GM18907 (cell line): ENCODE results near the gene DLK1.

Source experiments
- ATAC-seq: cut with Tn5 transposase; IDR thresholded peaks from one replicate; pipeline ENCODE4 v1.9.1; 2021; ENCODE audit warnings: mild to moderate bottlenecking, moderate library complexity; ENCODE audit not compliant: unreplicated experiment

The DLK1 gene

GRCh38 chr14:100726550-100727085 lies at the start of gene DLK1:
DLK1 (plus strand) TSS chr14:100726892; CDS start chr14:100727069, 177 bp downstream.
- ATAC-seq, result no peak

- no peak for ATAC-seq
Measured at GRCh38 chr14:100677152-100677551, 49.5 kb upstream of the DLK1 start.

GRCh38 chr14:100677554-100678468 lies 48.9 kb upstream of the DLK1 start:
- no peak for ATAC-seq

GRCh38 chr14:100678469-100678828 lies 48.2 kb upstream of the DLK1 start:
- ATAC-seq, result no peak

- ATAC-seq, result no peak
Measured at GRCh38 chr14:100679153-100679552, 47.5 kb upstream of the DLK1 start.

GRCh38 chr14:100679707-100680438 lies 46.8 kb upstream of the DLK1 start:
- ATAC-seq, result no peak

- ATAC-seq, result no peak
Measured at GRCh38 chr14:100680439-100681051, 46.1 kb upstream of the DLK1 start.

GRCh38 chr14:100681111-100681510 lies 45.6 kb upstream of the DLK1 start:
- ATAC-seq, result no peak

- no peak for ATAC-seq
Measured at GRCh38 chr14:100682749-100683148, 43.9 kb upstream of the DLK1 start.

GRCh38 chr14:100683578-100683977 lies 43.1 kb upstream of the DLK1 start:
- ATAC-seq, result no peak

GRCh38 chr14:100684154-100684553 lies 42.5 kb upstream of the DLK1 start:
- no peak for ATAC-seq

GRCh38 chr14:100684961-100685360 lies 41.7 kb upstream of the DLK1 start:
- ATAC-seq, result no peak

- no peak for ATAC-seq
Measured at GRCh38 chr14:100686858-100687257, 39.8 kb upstream of the DLK1 start.

- ATAC-seq, result no peak
Measured at GRCh38 chr14:100687386-100687785, 39.3 kb upstream of the DLK1 start.

- ATAC-seq, result no peak
Measured at GRCh38 chr14:100688051-100688450, 38.6 kb upstream of the DLK1 start.

- ATAC-seq, result no peak
Measured at GRCh38 chr14:100688598-100689461, 37.9 kb upstream of the DLK1 start.

GRCh38 chr14:100690672-100691071 lies 36.0 kb upstream of the DLK1 start:
- no peak for ATAC-seq

- no peak for ATAC-seq
Measured at GRCh38 chr14:100691395-100692056, 35.2 kb upstream of the DLK1 start.

- no peak for ATAC-seq
Measured at GRCh38 chr14:100692256-100692655, 34.4 kb upstream of the DLK1 start.
